Type B pancreatic cell (in vitro differentiated cells): ENCODE measurements around the gene CDKL5. TPM values are rescaled to one million over a fixed set of nuclear protein-coding genes. Genes with fewer than 3 reads are reported as not detected.

Source experiments
- DNase-seq: peaks from one replicate; pipeline ENCODE4 v3.0.0; 2021; ENCODE audit warnings: mixed read lengths; ENCODE audit not compliant: unreplicated experiment; ENCODE audit errors: extremely low spot score
- H3K27ac Mint-ChIP-seq: 2 replicates; pipeline ENCODE4 v1.8.0; 2021; ENCODE audit warnings: mild to moderate bottlenecking, mixed read lengths
- H3K27me3 Mint-ChIP-seq: 2 replicates; pipeline ENCODE4 v1.8.0; 2021; ENCODE audit warnings: mixed read lengths
- H3K36me3 Mint-ChIP-seq: 2 replicates; pipeline ENCODE4 v1.8.0; 2021; ENCODE audit warnings: mixed read lengths
- H3K4me1 Mint-ChIP-seq: one replicate; pipeline ENCODE4 v1.8.0; 2021; ENCODE audit warnings: mixed read lengths; ENCODE audit not compliant: unreplicated experiment
- H3K4me3 Mint-ChIP-seq: 2 replicates; pipeline ENCODE4 v1.8.0; 2021; ENCODE audit warnings: mild to moderate bottlenecking, mixed read lengths
- H3K9me3 Mint-ChIP-seq: 2 replicates; pipeline ENCODE4 v1.8.0; 2021; ENCODE audit warnings: mixed read lengths
- total RNA-seq: library from RNA; stranded (reverse); gene quantifications from 2 replicates; pipeline ENCODE4 v1.2.1, GENCODE V29; 2021; ENCODE audit warnings: low replicate concordance
- TF ChIP-seq, protein P1 (sequence below): fragments of 200-600 bp; sonication (generic); conservative IDR thresholded peaks from 2 replicates; pipeline ENCODE4 v1.5.0; 2021; ENCODE audit warnings: antibody characterized with exemption, mild to moderate bottlenecking

CDKL5 gene
- total RNA-seq, 1 donor from 2014 or later, result 17.9 TPM

DNA sequence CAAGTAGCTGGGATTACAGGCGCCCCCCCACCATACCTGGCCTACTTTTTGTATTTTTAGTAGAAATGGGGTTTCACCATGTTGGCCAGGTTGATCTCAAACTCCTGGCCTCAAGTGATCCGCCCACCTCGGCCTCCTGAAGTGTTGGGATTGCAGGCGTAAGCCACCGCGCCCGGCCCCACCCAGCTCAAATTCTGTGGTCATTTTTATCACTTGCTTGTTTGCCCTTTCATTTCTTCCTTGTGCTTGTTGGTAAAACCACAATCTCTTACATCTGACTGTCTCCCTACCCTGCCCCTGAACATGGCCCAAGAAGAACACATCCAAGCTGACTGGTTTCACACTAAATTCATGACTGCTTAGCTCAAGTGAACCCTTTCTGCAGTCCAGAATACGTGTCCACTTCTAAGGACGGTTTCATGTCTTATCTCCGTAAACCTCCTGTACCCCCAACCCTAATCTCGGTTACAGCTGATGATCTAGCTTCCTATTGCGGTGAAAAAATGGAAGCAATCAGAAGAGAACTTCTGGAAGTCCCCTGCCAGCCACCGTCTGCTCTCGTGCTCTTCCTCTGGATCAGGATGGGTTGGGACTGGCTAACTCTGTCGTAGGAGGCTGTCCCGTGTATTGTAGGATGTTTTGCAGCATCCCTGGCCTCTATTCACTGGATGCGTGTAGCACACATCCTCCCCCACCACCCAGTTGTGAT is 251.9 kb downstream of the CDKL5 start:
- TF ChIP-seq, protein P1, sequence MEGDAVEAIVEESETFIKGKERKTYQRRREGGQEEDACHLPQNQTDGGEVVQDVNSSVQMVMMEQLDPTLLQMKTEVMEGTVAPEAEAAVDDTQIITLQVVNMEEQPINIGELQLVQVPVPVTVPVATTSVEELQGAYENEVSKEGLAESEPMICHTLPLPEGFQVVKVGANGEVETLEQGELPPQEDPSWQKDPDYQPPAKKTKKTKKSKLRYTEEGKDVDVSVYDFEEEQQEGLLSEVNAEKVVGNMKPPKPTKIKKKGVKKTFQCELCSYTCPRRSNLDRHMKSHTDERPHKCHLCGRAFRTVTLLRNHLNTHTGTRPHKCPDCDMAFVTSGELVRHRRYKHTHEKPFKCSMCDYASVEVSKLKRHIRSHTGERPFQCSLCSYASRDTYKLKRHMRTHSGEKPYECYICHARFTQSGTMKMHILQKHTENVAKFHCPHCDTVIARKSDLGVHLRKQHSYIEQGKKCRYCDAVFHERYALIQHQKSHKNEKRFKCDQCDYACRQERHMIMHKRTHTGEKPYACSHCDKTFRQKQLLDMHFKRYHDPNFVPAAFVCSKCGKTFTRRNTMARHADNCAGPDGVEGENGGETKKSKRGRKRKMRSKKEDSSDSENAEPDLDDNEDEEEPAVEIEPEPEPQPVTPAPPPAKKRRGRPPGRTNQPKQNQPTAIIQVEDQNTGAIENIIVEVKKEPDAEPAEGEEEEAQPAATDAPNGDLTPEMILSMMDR, result no peak
- H3K9me3 Mint-ChIP-seq, result no peaks in the 10 kb centered on the region
- no peaks in the 10 kb centered on the region for H3K4me1 Mint-ChIP-seq
- H3K4me3 Mint-ChIP-seq, result peak overlapping the region; percentile 24
- DNase-seq, result no peak
- no peaks in the 10 kb centered on the region for H3K36me3 Mint-ChIP-seq
- H3K27me3 Mint-ChIP-seq, result no peaks in the 10 kb centered on the region
- no peak overlapping the region for H3K27ac Mint-ChIP-seq

DNA sequence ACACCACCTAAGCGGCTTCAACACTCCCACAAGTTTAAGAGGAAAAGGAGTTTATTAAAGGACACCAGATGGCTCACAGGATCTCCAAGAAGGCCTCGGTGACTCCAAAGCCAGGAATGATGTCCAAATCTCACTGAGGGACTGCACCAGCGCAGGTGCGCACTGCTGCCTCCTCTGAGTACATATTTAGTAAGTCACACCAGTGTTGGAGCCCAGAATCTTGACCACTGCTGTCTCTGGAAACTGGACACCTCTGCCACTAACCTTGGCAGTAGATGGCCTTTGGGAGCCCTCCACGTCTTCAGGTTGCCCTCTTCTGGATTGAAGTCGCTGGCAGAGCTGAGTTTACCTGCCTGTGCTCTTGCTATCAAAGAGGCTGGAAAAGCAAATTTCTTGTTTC is 256.6 kb downstream of the CDKL5 start:
- DNase-seq, result no peak
- H3K36me3 Mint-ChIP-seq, result no peaks in the 10 kb centered on the region
- no peak overlapping the region for H3K4me3 Mint-ChIP-seq
- no peaks in the 10 kb centered on the region for H3K4me1 Mint-ChIP-seq
- H3K27me3 Mint-ChIP-seq, result no peaks in the 10 kb centered on the region
- H3K9me3 Mint-ChIP-seq, result no peaks in the 10 kb centered on the region
- no peak overlapping the region for H3K27ac Mint-ChIP-seq
- TF ChIP-seq, protein P1, result no peak

DNA sequence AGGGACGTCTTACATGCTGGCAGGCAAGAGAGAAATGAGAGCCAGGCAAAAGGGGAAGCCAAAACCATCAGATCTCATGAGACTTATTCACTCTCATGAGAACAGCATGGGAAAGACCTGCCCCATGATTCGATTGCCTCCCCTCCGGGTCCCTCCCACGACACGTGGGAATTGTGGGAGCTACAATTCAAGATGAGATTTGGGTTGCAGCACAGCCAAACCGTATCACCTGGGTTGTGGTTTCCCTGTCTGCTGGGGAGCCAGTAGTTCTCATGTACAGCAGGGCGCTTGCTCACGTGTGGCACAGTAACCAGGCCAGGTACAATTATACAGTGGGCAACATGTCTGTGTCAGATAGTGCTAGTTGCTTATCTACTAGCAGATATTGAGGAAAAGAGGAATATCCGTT is 257.6 kb downstream of the CDKL5 start:
- Mint-ChIP-seq H3K36me3 (no peaks in the 10 kb centered on the region), H3K4me3 (no peak overlapping the region), H3K27me3 (no peaks in the 10 kb centered on the region), H3K4me1 (no peaks in the 10 kb centered on the region), H3K27ac (no peak overlapping the region), H3K9me3 (no peaks in the 10 kb centered on the region)
- no peak for DNase-seq
- TF ChIP-seq, protein P1, result no peak

DNA sequence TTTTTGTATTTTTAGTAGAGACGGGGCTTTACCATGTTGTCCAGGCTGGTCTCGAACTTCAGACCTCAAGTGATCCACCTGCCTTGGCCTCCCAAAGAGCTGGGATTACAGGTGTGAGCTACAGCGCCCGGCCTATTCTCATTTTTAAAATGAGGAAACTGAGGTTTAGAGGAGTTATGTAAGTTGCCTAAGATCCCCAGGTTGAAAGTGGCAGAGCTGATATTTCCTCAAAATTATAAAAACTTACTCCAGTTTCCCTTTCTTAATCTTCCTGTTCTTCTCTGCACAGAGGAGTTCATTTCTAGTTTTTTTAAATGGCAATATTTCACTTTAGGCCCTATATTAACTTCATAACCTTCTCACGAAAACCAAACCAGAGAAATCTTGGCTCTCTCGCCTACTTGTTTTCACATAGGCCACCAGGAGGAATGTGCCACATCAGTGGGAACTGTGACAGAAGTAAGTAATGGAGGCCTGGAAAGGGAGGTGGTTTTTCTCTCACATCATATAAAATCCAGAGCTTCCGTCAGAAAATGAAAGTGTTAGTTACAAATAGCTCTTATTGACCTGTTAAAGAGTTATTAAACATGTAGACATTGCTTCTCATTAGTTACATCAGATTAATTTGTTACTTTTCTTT is 262.6 kb downstream of the CDKL5 start:
- Mint-ChIP-seq H3K36me3 (no peaks in the 10 kb centered on the region), H3K27me3 (no peaks in the 10 kb centered on the region), H3K4me1 (peaks cover 9% of the 10 kb centered on the region), H3K27ac (no peak overlapping the region), H3K4me3 (no peak overlapping the region), H3K9me3 (no peaks in the 10 kb centered on the region)
- DNase-seq, result no peak
- TF ChIP-seq, protein P1, result no peak

DNA sequence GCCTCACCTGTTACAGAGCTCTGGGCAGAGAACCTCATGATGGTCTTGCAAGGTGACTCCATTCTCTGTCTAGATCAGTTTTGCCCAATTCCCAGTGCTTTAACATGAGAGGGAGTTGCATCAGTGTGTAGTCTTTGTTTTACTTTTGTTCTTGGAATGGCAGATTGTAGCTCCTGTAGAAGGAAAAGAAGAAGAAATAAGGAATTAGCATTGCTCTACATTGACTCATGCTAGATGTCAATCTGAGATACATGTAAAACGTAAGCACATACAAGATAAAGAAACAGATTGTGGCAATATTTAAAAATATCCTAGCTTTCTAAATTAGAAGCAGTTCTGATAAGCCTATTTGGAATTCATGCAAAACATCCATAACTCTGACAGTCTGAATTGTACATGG is 266.0 kb downstream of the CDKL5 start:
- Mint-ChIP-seq H3K4me1 (peaks cover 9% of the 10 kb centered on the region), H3K27ac (no peak overlapping the region), H3K36me3 (no peaks in the 10 kb centered on the region), H3K9me3 (no peaks in the 10 kb centered on the region), H3K27me3 (no peaks in the 10 kb centered on the region), H3K4me3 (no peak overlapping the region)
- DNase-seq, result no peak
- TF ChIP-seq, protein P1, result no peak
